T-cell (primary cell): ENCODE measurements around the gene MYO10. TPM values are rescaled to one million over a fixed set of nuclear protein-coding genes. Genes with fewer than 3 reads are reported as not detected.

Experiments
- ATAC-seq, 4 experiments: fragments of 200-7000 bp in 3 of 4; fragments of 150-1000 bp in 1 of 4; cut with Tn5 transposase; replicated peaks in 1 of 4; 1 replicate in 3 of 4; 2 replicates in 1 of 4; pipeline ENCODE4 v1.10.0; 2021; ENCODE audit warnings: moderate library complexity in 3 of 4, mild to moderate bottlenecking in 2 of 4, moderate number of reproducible peaks in 1 of 4
- CTCF ChIA-PET, 2 donors: fragments of 300-600 bp; sonication (Branson Sonifier 250); formaldehyde crosslinking; loops; one replicate each; lab custom pipeline; 2022; ENCODE audit warnings: antibody characterized with exemption in 2 of 2; lab: Charles Lee
- POLR2A ChIA-PET, 2 donors: fragments of 300-600 bp; sonication (Branson Sonifier 250); formaldehyde crosslinking; loops; one replicate each; lab custom pipeline; 2022; ENCODE audit warnings: antibody characterized with exemption in 2 of 2; lab: Charles Lee
- DNase-seq, 35 experiments: peaks; one replicate each; pipeline versions ENCODE4 v3.0.0 to v3.0.0-alpha.2; 2013 to 2023
- H3K27ac ChIP-seq: one replicate; pipeline ENCODE4 v1.5.1; 2013; ENCODE audit warnings: low read length
- H3K27me3 ChIP-seq, 2 experiments: replicated peaks in 1 of 2; 1 replicate in 1 of 2; 2 replicates in 1 of 2; pipeline versions ENCODE4 v1.6.1 to v1.7.0; 2013; ENCODE audit warnings: low read length in 1 of 2, mixed read lengths in 1 of 2; ENCODE audit not compliant: control insufficient read depth in 2 of 2, insufficient read depth in 2 of 2; ENCODE audit errors: extremely low read depth in 1 of 2
- H3K36me3 ChIP-seq, 2 donors: 1 replicate in 1 of 2; 2 replicates in 1 of 2; pipeline versions ENCODE4 v1.6.1 to v1.7.0; 2013; ENCODE audit warnings: low read length in 1 of 2; ENCODE audit not compliant: control insufficient read depth in 2 of 2, insufficient read depth in 1 of 2; ENCODE audit errors: extremely low read depth in 1 of 2
- H3K4me1 ChIP-seq, 2 experiments: 1 replicate in 1 of 2; 2 replicates in 1 of 2; pipeline versions ENCODE4 v1.6.1 to v1.7.0; 2013; ENCODE audit warnings: low read length in 2 of 2, mixed read lengths in 1 of 2; ENCODE audit not compliant: insufficient read depth in 2 of 2, control insufficient read depth in 1 of 2; ENCODE audit errors: extremely low read depth in 1 of 2
- H3K4me3 ChIP-seq, 2 donors: 1 replicate in 1 of 2; 2 replicates in 1 of 2; pipeline versions ENCODE4 v1.5.1 to v1.7.0; 2013; ENCODE audit warnings: mild to moderate bottlenecking in 2 of 2, low read length in 1 of 2, moderate library complexity in 1 of 2; ENCODE audit not compliant: control insufficient read depth in 1 of 2; ENCODE audit errors: extremely low read depth in 1 of 2
- H3K9me3 ChIP-seq: 2 replicates; pipeline ENCODE4 v1.7.0; 2013
- H3K27ac Mint-ChIP-seq, 2 donors: one replicate each; pipeline ENCODE4 v1.8.0; 2020 to 2021; ENCODE audit warnings: mild to moderate bottlenecking in 2 of 2, mixed read lengths in 2 of 2
- H3K27me3 Mint-ChIP-seq, 2 donors: one replicate each; pipeline ENCODE4 v1.8.0; 2021 to 2022; ENCODE audit warnings: mixed read lengths in 2 of 2
- H3K36me3 Mint-ChIP-seq: one replicate; pipeline ENCODE4 v1.8.0; 2021; ENCODE audit warnings: mixed read lengths
- H3K4me1 Mint-ChIP-seq, 3 donors: one replicate each; pipeline ENCODE4 v1.8.0; 2020 to 2022; ENCODE audit warnings: mixed read lengths in 3 of 3, mild to moderate bottlenecking in 1 of 3
- H3K4me3 Mint-ChIP-seq, 3 donors: one replicate each; pipeline ENCODE4 v1.8.0; 2020 to 2022; ENCODE audit warnings: mild to moderate bottlenecking in 3 of 3, mixed read lengths in 3 of 3, moderate library complexity in 3 of 3
- H3K9me3 Mint-ChIP-seq, 3 donors: one replicate each; pipeline ENCODE4 v1.8.0; 2020 to 2022; ENCODE audit warnings: mixed read lengths in 3 of 3
- WGBS: methylation state at CpG from one replicate; pipeline ENCODE4 v1.1.5; 2013; ENCODE audit warnings: missing lambda C conversion rate; ENCODE audit not compliant: insufficient coverage; 5-methylcytosine and 5-hydroxymethylcytosine counted together
- total RNA-seq, 35 experiments: library from RNA in 6 of 35; stranded (reverse) in 6 of 35; fragments of 120-200 nt in 1 of 35; gene quantifications; one replicate each; pipeline versions ENCODE4 v1.2.1 to v1.2.4 and lab custom pipeline; 2013 to 2026

Gene MYO10
- total RNA-seq, 5 donors from 2014 or later (not counting 1 experiment from before 2014, with no cell fraction given) = 0.20 to 0.47 (median 0.23) TPM; not detected in 2

DNA sequence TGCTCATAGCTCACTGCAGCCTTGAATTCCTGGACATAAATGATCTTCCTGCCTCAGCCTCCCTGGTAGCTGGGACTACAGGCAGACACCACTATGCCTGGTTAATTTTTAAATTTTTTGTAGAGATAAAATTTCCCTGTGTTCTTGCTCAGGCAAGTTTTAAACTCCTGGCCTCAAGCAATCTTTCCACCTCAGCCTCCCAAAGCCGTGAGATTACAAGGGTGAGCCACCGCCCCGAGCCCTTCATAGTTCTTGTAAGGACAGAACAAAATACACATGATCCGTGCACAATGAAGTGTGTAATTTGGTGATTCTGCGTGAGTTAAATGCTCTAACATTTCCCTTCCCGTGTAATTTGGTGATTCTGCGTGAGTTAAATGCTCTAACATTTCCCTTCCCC lies 27.7 kb upstream of the MYO10 start:
- H3K9me3 Mint-ChIP-seq = no peaks in the 10 kb centered on the region
- H3K4me3 Mint-ChIP-seq = no peak overlapping the region
- Histone ChIP-seq H3K9me3 (no peaks in the 10 kb centered on the region), H3K27me3 (no peaks in the 10 kb centered on the region), H3K4me3 (no peak overlapping the region), H3K4me1 (no peaks in the 10 kb centered on the region), H3K27ac (no peak overlapping the region), H3K36me3 (no peaks in the 10 kb centered on the region)
- no peaks in the 10 kb centered on the region for H3K36me3 Mint-ChIP-seq
- H3K27me3 Mint-ChIP-seq = no peaks in the 10 kb centered on the region
- POLR2A ChIA-PET = no interaction called here
- H3K27ac Mint-ChIP-seq = no peak overlapping the region
- H3K4me1 Mint-ChIP-seq = no peaks in the 10 kb centered on the region
- DNase-seq = no peak
- no CpG with 5 or more reads among the region's 7 CpGs for WGBS
- CTCF ChIA-PET = no interaction called here
- ATAC-seq = no peak

DNA sequence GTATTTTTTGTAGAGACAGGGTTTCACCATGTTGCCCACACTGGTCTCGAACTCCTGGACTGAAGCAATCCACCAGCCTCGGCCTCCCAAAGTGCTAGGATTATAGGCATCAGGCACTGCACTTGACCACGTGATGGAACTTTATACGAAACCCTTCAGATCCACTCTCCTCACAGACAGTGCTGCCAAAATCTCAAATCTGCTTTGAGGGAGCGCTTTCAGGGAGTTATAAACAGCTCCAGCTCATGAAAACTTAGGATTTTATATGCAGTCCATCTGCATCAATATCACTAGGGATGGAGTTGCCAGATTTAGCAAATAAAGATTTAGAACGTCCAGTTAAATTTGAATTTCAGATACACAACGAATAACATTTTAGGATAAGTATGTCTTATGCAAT lies 25.0 kb upstream of the MYO10 start:
- H3K4me3 Mint-ChIP-seq = no peak overlapping the region
- POLR2A ChIA-PET = no interaction called here

DNA sequence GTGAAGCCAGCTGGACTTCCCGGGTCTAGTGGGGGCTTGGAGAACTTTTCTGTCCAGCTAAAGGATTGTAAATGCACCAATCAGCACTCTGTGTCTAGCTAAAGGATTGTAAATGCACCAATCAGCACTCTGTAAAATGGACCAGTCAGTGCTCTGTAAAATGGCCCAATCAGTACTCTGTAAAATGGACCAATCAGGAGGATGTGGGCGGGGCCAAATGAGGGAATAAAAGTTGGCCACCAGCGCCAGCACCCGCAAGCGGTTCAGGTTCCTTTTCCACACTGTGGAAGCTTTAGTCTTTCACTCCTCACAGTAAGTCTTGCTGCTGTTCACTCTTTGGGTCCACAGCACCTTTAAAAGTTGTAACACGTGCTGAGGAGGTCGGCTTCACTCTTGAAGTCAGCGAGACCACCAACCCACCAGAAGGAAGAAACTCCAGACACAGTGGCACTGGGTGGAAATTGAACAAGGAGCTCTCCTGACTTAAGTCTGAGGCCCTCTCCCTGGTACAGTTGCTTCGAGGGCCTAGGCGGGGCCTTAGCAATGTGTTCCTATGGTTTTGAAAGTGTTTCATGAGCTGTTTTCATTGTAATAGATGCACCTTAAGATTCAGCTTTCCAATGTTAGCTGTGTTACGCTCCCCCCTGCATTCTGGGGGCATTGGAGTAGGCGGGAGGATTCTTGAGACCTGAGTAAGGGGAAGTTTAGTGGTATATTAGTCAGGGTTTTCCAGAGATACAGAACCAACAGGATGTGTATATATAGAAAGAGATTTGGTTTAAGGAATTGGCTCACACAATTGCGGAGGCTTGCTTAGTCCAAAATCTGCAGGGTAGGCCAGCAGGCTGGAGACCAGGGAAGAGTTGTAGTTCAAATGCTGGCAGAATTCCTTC lies 21.5 kb upstream of the MYO10 start:
- Mint-ChIP-seq H3K4me1 (no peaks in the 10 kb centered on the region), H3K27ac (no peak overlapping the region), H3K4me3 (no peak overlapping the region), H3K36me3 (no peaks in the 10 kb centered on the region), H3K27me3 (peaks cover 0 to 3% of the 10 kb centered on the region in 2 donors), H3K9me3 (peaks cover 0 to 4% (median 0%) of the 10 kb centered on the region in 3 donors)
- Histone ChIP-seq H3K36me3 (no peaks in the 10 kb centered on the region), H3K4me1 (no peaks in the 10 kb centered on the region), H3K27me3 (no peaks in the 10 kb centered on the region), H3K27ac (no peak overlapping the region), H3K4me3 (no peak overlapping the region), H3K9me3 (no peaks in the 10 kb centered on the region)
- POLR2A ChIA-PET = no interaction called here
- no peak for DNase-seq
- CTCF ChIA-PET = no interaction called here
- 83% methylated on average over 7 of the region's 13 CpGs for WGBS
- no peak for ATAC-seq

More for the DNA sequence above, 25.0 kb upstream of the MYO10 start:
- no peak overlapping the region for H3K27ac ChIP-seq
- no peak for DNase-seq
- Mint-ChIP-seq H3K9me3 (peaks cover 0 to 4% (median 0%) of the 10 kb centered on the region in 3 donors), H3K4me1 (no peaks in the 10 kb centered on the region), H3K27ac (no peak overlapping the region), H3K27me3 (no peaks in the 10 kb centered on the region), H3K36me3 (no peaks in the 10 kb centered on the region)
- H3K27me3 ChIP-seq = no peaks in the 10 kb centered on the region
- no peaks in the 10 kb centered on the region for H3K36me3 ChIP-seq
- H3K4me3 ChIP-seq = no peak overlapping the region
- CTCF ChIA-PET = no interaction called here
- no peaks in the 10 kb centered on the region for H3K4me1 ChIP-seq
- ATAC-seq = no peak
- H3K9me3 ChIP-seq = no peaks in the 10 kb centered on the region
- WGBS = 60% methylated on average over 1 of the region's 7 CpGs

DNA sequence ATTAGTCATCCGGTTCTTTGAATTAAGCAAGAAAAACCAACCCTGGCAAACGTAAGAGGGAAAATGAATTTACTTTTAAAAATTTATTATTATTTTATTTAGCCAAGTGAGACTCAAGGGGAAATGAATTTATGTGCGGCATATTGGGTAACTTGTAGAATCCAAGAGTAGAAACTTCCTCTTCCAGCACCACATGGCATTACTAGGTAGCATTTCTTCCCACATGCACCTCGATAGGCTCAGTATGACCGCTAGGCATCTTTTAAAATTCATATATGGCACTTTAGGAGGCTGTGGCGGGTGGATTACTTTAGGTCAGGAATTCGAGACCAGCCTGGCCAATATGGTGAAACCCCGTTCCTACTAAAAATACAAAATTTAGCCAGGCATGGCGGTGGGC lies 17.6 kb upstream of the MYO10 start:
- POLR2A ChIA-PET = no interaction called here
- Histone ChIP-seq H3K4me1 (no peaks in the 10 kb centered on the region), H3K4me3 (no peak overlapping the region), H3K27ac (no peak overlapping the region), H3K36me3 (no peaks in the 10 kb centered on the region), H3K9me3 (no peaks in the 10 kb centered on the region), H3K27me3 (no peaks in the 10 kb centered on the region)
- H3K4me3 Mint-ChIP-seq = no peak overlapping the region
- H3K9me3 Mint-ChIP-seq = peaks cover 0 to 4% (median 0%) of the 10 kb centered on the region in 3 donors
- WGBS = no CpG with 5 or more reads among the region's 9 CpGs
- no peak for ATAC-seq
- no peaks in the 10 kb centered on the region for H3K36me3 Mint-ChIP-seq
- no peaks in the 10 kb centered on the region for H3K4me1 Mint-ChIP-seq
- CTCF ChIA-PET = no interaction called here
- DNase-seq = no peak
- H3K27ac Mint-ChIP-seq = no peak overlapping the region
- peaks cover 0 to 3% of the 10 kb centered on the region in 2 donors for H3K27me3 Mint-ChIP-seq

DNA sequence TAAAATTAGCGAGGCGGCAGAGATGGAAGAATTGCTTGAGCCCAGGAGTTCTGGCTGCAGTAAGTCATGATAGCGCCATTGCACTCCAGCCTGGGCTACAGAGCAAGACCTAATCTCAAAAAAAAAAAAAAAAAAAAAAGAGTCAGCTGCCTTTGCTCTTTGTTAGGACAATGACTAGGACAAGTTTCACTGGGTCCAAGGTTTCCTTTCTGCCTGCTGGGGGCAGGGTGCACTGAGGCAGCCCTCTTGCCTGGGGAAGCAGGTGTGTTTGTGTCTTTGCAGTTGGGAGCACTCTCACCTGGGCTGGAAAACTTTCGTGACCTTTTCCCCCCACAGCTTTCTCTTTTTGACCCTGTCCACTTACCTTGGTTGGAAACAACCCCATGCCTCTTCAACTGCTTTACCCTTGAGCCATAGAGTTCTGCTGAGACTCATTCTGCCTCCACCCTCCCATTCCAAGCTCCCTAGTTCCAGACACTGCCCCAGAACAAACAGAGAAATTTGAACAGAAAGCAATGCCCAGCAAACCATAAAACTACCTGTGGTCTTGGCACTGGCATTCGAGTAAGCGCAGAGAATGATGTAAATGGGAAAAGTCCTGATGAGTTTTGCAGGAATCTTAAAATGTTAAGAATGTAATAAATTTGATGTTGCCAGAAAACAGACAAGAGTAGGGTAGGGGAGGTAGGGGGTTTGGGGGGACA lies 17.0 kb upstream of the MYO10 start:
- H3K36me3 ChIP-seq = no peaks in the 10 kb centered on the region
- WGBS = no CpG with 5 or more reads among the region's 6 CpGs
- H3K9me3 ChIP-seq = no peaks in the 10 kb centered on the region
- H3K27me3 ChIP-seq = no peaks in the 10 kb centered on the region
- POLR2A ChIA-PET = no interaction called here
- no peaks in the 10 kb centered on the region for H3K4me1 Mint-ChIP-seq
- no peak overlapping the region for H3K27ac ChIP-seq
- H3K36me3 Mint-ChIP-seq = no peaks in the 10 kb centered on the region
- H3K27ac Mint-ChIP-seq = no peak overlapping the region
- ATAC-seq (no peak), DNase-seq (no peak)
- CTCF ChIA-PET = no interaction called here
- H3K4me3 ChIP-seq = no peak overlapping the region
- H3K9me3 Mint-ChIP-seq = peaks cover 3 to 8% (median 4%) of the 10 kb centered on the region in 3 donors
- H3K4me1 ChIP-seq = no peaks in the 10 kb centered on the region
- H3K4me3 Mint-ChIP-seq = no peak overlapping the region
- H3K27me3 Mint-ChIP-seq = peaks cover 0 to 3% of the 10 kb centered on the region in 2 donors

DNA sequence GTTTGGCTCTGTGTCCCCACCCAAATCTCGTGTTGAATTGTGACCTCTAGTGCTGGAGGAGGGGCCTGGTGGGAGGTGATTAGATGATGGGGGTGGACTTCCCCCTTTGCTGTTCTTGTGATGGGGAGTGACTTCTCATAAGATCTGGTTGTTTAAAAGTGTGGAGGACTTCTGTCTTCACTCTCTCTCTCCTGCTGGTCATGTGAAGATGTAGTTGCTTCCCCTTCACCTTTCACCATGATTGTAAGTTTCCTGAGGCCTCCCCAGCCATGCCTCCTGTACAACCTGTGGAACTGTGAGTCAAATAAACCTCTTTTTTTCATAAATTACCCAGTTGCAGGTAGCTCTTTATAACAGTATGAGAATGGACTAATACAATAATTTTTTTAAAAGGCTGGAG lies 10.6 kb upstream of the MYO10 start:
- ChIA-PET POLR2A (no interaction called here), CTCF (no interaction called here)
- no CpG with 5 or more reads among the region's 1 CpG for WGBS
- Mint-ChIP-seq H3K36me3 (no peaks in the 10 kb centered on the region), H3K9me3 (peaks cover 17 to 22% (median 21%) of the 10 kb centered on the region in 3 donors), H3K27ac (no peak overlapping the region), H3K27me3 (peaks cover 0 to 3% of the 10 kb centered on the region in 2 donors), H3K4me3 (no peak overlapping the region), H3K4me1 (no peaks in the 10 kb centered on the region)
- no peak overlapping the region for H3K4me3 ChIP-seq
- H3K27ac ChIP-seq = no peak overlapping the region
- no peaks in the 10 kb centered on the region for H3K36me3 ChIP-seq
- no peak for DNase-seq
- no peaks in the 10 kb centered on the region for H3K4me1 ChIP-seq
- no peak for ATAC-seq
- no peaks in the 10 kb centered on the region for H3K27me3 ChIP-seq
- no peaks in the 10 kb centered on the region for H3K9me3 ChIP-seq
